HG02970 (cell line): ENCODE results near the gene EXD3.

Experiments used
- ATAC-seq: cut with Tn5 transposase; IDR thresholded peaks from one replicate; pipeline ENCODE4 v1.9.1; 2021; ENCODE audit warnings: mild to moderate bottlenecking, moderate library complexity, moderate number of reproducible peaks; ENCODE audit not compliant: unreplicated experiment, low FRiP score

Gene EXD3

GRCh38 chr9:137449081-137449844, 26.3 kb upstream of the EXD3 start:
- no peak for ATAC-seq

GRCh38 chr9:137448602-137448962, 25.6 kb upstream of the EXD3 start:
- no peak for ATAC-seq

- no peak for ATAC-seq
These were observed 25.0 kb upstream of the EXD3 start for GRCh38 chr9:137447722-137448601.

- no peak for ATAC-seq
These were observed 24.0 kb upstream of the EXD3 start for GRCh38 chr9:137446851-137447471.

- ATAC-seq = no peak
These were observed 23.0 kb upstream of the EXD3 start for GRCh38 chr9:137445930-137446431.

- ATAC-seq = no peak
These were observed 22.4 kb upstream of the EXD3 start for GRCh38 chr9:137445275-137445807.

GRCh38 chr9:137444106-137444790, 21.3 kb upstream of the EXD3 start:
- no peak for ATAC-seq

- ATAC-seq = no peak
These were observed 19.0 kb upstream of the EXD3 start for GRCh38 chr9:137441935-137442321.

GRCh38 chr9:137441289-137441934, 18.4 kb upstream of the EXD3 start, which contains the start of gene ENTPD8:
ENTPD8 (minus strand) TSS chr9:137441357; CDS start chr9:137438285, 3,072 bp downstream.
- no peak for ATAC-seq

- no peak for ATAC-seq
These were observed 16.3 kb upstream of the EXD3 start for GRCh38 chr9:137439158-137439714.

- ATAC-seq = no peak
These were observed 15.7 kb upstream of the EXD3 start for GRCh38 chr9:137438591-137439157.

GRCh38 chr9:137437691-137438590, 15.0 kb upstream of the EXD3 start:
- ATAC-seq = no peak

- no peak for ATAC-seq
These were observed 14.0 kb upstream of the EXD3 start for GRCh38 chr9:137436761-137437600.

- ATAC-seq = no peak
These were observed 13.2 kb upstream of the EXD3 start for GRCh38 chr9:137435980-137436760.

GRCh38 chr9:137435381-137435891, 12.5 kb upstream of the EXD3 start:
- ATAC-seq = no peak
